Parietal lobe (tissue), 2 donors: Measurements from ENCODE around the gene TLE1. TPM values are rescaled to one million over a fixed set of nuclear protein-coding genes. Genes with fewer than 3 reads are reported as not detected.

Experiments
- small RNA-seq: library from RNA; depleted of rRNA; stranded (forward); fragments of <200 nt; gene quantifications from one replicate; pipeline ENCODE3, GENCODE V24; 2014; ENCODE audit warnings: low replicate concordance
- total RNA-seq: library from RNA; depleted of rRNA; stranded (reverse); fragments of >200 nt; gene quantifications from one replicate; pipeline ENCODE4 v1.2.3, GENCODE V29; 2014

TLE1 gene
- 63.2 TPM for total RNA-seq

GRCh38 chr9:81689343-81690175 is at the start of gene TLE1:
TLE1 (minus strand) TSS chr9:81689547; CDS start chr9:81688240, 1,307 bp downstream.

Small RNA genes lying within 50 kb of the gene (small RNA-seq; reads per million reads assigned to genes)
- gene RNU6-1035P, result not detected

Other genes with a start within 250 kb of the TLE1 start
- not detected for gene SPATA31D4, start 238.9 kb upstream of the TLE1 start, total RNA-seq